ENCODE results near the gene ZNF45. TPM values are rescaled to one million over a fixed set of nuclear protein-coding genes. Genes with fewer than 3 reads are reported as not detected.

Gene ZNF45
- total RNA-seq: 10 to 100 TPM; 12.9 to 24.5 (median 16.2) TPM
- polyA plus RNA-seq: 1 to 10 TPM; 3.9 to 6.1 (median 5.4) TPM
- long read RNA-seq, donor 1, partial matches to known transcripts: 6 of 6 reads
- long read RNA-seq, donor 1, other reads (novel, unspliced or antisense): 0 of 6 reads
- long read RNA-seq, donor 2, partial matches to known transcripts: 5 of 5 reads
- long read RNA-seq, donor 2, other reads (novel, unspliced or antisense): 0 of 5 reads

DNA sequence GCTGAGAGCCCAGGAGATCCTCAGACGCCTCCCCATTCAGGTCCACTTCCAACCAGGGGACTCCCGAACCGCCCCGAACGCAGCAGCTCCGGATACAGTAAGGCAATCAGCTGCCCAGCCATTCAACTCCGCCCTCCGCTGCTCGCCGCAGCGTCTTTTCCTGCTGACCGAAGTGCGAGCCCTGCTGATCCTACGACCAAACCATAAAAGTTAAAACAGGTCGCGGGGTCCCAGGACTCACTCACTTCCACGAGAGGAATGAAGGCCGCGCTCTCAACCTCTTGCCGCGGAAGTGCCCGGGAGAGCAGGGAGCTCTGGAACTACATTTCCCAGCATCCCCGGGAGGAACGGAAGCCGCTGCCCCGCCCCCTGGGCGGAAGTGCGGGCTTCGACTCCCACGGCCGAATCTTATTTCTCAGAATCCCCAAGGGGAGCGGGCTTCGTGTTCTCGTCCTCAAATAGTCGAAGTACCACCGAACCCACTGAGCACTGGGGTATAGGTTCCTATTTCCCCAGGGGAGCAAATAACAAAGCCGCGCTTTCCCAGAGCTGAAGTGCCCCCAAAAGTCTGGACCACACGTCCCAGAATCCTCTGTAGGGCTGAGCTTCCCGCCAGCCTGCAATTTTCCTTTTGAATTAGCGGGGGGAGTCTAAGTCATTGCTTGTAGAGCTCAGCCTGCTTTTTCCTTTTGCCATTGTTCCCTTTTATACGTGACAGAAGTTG is at the start of gene ZNF45:
Gene ZNF45 (minus strand): TSS at position 298 of the 724 bp plus-strand sequence. CDS start 13,097 bp downstream, outside the sequence.
- peak within 1 kb of the TSS; percentile 57 to 90 (median 86) for H3K27ac ChIP-seq
- no peaks in the 10 kb centered on the region for H3K27me3 ChIP-seq (replicated peaks in 1 of 7)
- TF ChIP-seq POLR2A (IDR thresholded peaks at IDR 0.05) (no peak), POLR2AphosphoS5 (IDR thresholded peaks at IDR 0.05) (peak; percentile 82 to 84 (median 83))
- peak; percentile 95 for DNase-seq
- peak within 1 kb of the TSS; percentile 55 to 74 (median 67) for H3K4me3 ChIP-seq
- peaks cover 6 to 35% (median 24%) of the 10 kb centered on the region in 6 donors for H3K4me1 ChIP-seq
- intact Hi-C loops (cut with DNase I; ENCODE audit: low total_unique reads): loop anchor here (10.0 kb wide), 1 partner anchor 50 kb away; the partner anchor contains the start of gene ZNF155
- H3K36me3 ChIP-seq: peaks cover 11 to 34% (median 27%) of the 10 kb centered on the region in 6 donors
- H3K9me3 ChIP-seq: peaks cover 0 to 17% (median 11%) of the 10 kb centered on the region in 8 donors
- 0 to 1% (median 0%) methylated on average over 25 to 42 of the region's 42 CpGs for WGBS, 5 donors

DNA sequence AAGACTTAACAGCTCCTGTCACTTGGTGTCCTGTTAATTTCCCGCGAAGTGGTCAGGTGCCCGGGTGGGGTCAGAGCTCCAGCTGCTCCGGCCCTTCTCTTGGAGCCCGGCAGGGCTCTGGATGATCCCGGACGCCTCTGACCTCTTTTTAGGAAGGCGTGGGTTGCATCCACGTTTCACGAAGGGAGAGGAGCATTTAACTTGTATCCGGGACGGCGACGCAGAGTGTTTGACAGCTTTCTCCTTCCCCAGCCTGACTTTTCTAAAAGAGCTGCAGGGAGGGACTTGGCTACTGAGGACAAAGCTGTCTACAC is 49.6 kb upstream of the ZNF45 start:
- Histone ChIP-seq H3K27ac (peak overlapping the region in 7 of 8 donors; percentile 56 to 88 (median 86)), H3K4me3 (peak overlapping the region; percentile 57 to 87 (median 68)), H3K9me3 (peaks cover 0 to 47% (median 22%) of the 10 kb centered on the region in 8 donors), H3K27me3 (replicated peaks in 1 of 7) (no peaks in the 10 kb centered on the region), H3K36me3 (peaks cover 0 to 30% (median 15%) of the 10 kb centered on the region in 6 donors), H3K4me1 (peaks cover 6 to 26% (median 21%) of the 10 kb centered on the region in 6 donors)
- 3 to 12% (median 4%) methylated on average over 14 of the region's 14 CpGs for WGBS, 5 donors
- peak; percentile 72 for DNase-seq
- intact Hi-C loops (cut with DNase I; ENCODE audit: low total_unique reads): loop anchor here (10.0 kb wide), 1 partner anchor 50 kb away; the partner anchor contains the start of gene ZNF45
- TF ChIP-seq POLR2AphosphoS5 (IDR thresholded peaks at IDR 0.05): no peak
- TF ChIP-seq, protein P1, sequence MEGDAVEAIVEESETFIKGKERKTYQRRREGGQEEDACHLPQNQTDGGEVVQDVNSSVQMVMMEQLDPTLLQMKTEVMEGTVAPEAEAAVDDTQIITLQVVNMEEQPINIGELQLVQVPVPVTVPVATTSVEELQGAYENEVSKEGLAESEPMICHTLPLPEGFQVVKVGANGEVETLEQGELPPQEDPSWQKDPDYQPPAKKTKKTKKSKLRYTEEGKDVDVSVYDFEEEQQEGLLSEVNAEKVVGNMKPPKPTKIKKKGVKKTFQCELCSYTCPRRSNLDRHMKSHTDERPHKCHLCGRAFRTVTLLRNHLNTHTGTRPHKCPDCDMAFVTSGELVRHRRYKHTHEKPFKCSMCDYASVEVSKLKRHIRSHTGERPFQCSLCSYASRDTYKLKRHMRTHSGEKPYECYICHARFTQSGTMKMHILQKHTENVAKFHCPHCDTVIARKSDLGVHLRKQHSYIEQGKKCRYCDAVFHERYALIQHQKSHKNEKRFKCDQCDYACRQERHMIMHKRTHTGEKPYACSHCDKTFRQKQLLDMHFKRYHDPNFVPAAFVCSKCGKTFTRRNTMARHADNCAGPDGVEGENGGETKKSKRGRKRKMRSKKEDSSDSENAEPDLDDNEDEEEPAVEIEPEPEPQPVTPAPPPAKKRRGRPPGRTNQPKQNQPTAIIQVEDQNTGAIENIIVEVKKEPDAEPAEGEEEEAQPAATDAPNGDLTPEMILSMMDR (IDR thresholded peaks at IDR 0.05 in 8 of 11, conservative IDR thresholded peaks at IDR 0.05 in 3 of 11): no peak
- TF ChIP-seq POLR2A (IDR thresholded peaks at IDR 0.05): no peak

DNA sequence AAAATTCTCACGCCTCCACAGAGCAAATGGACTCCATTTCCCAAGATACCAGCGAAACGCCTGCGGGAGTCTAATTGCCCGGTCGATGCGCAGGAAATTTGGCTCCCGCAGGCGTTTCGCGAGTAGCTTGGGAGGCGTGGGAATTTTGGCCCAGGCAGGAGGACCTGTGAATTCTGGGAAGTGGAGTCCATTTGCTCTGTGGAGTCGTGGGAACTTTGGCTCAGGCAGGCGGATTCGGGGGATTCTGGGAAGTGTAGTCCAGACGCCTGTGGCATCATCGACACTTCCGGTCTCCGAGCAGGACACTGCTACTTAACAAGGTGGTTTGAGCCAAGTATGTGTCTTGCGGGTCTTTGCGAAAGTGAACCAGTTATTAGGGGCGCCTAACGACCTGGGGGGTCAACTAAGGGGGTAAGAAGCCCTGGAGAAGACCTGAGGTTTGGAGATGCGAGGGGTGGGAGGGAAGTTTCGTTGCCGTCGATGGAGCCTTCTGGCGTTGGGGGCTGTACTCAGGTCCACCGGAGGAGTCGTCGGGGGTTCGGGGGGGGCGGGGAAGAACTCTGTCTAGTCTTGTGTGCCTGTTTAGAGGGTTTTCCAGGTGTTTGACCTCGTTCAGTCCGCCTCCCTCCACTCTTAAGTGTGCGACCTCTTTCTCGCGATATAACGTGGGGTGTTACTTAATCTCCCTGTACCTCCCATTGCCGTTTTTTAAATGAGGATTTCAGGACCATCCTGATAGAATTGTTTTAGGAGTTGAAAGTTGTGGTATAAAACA is 49.0 kb upstream of the ZNF45 start, which contains the start of gene ZNF155:
Gene ZNF155 (plus strand): TSS at position 277 of the 775 bp plus-strand sequence. CDS start 4,356 bp downstream, outside the sequence.
- H3K27ac ChIP-seq: peak within 1 kb of the TSS in 7 of 8 donors; percentile 56 to 88 (median 86)
- DNase-seq: peak; percentile 91
- peak; percentile 40 to 86 (median 76) for TF ChIP-seq POLR2AphosphoS5 (IDR thresholded peaks at IDR 0.05)
- TF ChIP-seq, protein P1 (IDR thresholded peaks at IDR 0.05 in 8 of 11, conservative IDR thresholded peaks at IDR 0.05 in 3 of 11): no peak
- no peaks in the 10 kb centered on the region for H3K27me3 ChIP-seq (replicated peaks in 1 of 7)
- H3K4me3 ChIP-seq: peak within 1 kb of the TSS; percentile 57 to 87 (median 68)
- intact Hi-C loops (cut with DNase I; ENCODE audit: low total_unique reads): loop anchor here (10.0 kb wide), 1 partner anchor 49 kb away; the partner anchor contains the start of gene ZNF45
- 1% methylated on average over 39 to 40 of the region's 40 CpGs for WGBS, 5 donors
- H3K4me1 ChIP-seq: peaks cover 6 to 26% (median 21%) of the 10 kb centered on the region in 6 donors
- H3K36me3 ChIP-seq: peaks cover 0 to 24% (median 10%) of the 10 kb centered on the region in 6 donors
- H3K9me3 ChIP-seq: peaks cover 0 to 52% (median 28%) of the 10 kb centered on the region in 8 donors

DNA sequence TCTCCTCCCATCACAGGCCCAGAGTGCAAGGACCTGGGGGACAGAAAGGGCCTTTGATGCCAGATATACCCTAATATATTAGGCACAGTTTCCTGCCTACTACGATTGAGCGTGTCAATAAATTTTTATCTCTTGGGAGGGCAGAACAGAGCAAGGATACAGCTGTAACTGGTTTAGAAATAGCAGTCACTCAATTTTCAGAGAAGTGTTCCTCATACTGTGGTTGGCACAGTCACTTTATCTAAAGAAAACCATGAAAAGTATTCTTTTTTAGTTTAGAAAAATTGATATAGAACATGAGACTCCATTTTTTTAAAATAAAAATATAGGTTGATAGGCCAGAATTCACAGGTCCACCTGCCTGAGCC is 48.4 kb upstream of the ZNF45 start:
- peaks cover 0 to 58% (median 34%) of the 10 kb centered on the region in 8 donors for H3K9me3 ChIP-seq
- TF ChIP-seq POLR2A (IDR thresholded peaks at IDR 0.05) (no peak), POLR2AphosphoS5 (IDR thresholded peaks at IDR 0.05) (no peak)
- TF ChIP-seq, protein P1 (IDR thresholded peaks at IDR 0.05 in 8 of 11, conservative IDR thresholded peaks at IDR 0.05 in 3 of 11): no peak
- peak overlapping the region; percentile 57 to 87 (median 68) for H3K4me3 ChIP-seq
- peak overlapping the region in 7 of 8 donors; percentile 56 to 88 (median 86) for H3K27ac ChIP-seq
- intact Hi-C loops (cut with DNase I; ENCODE audit: low total_unique reads): loop anchor here (10.0 kb wide), 1 partner anchor 49 kb away; the partner anchor contains the start of gene ZNF45
- H3K36me3 ChIP-seq: peaks cover 0 to 19% (median 4%) of the 10 kb centered on the region in 6 donors
- peaks cover 6 to 26% (median 21%) of the 10 kb centered on the region in 6 donors for H3K4me1 ChIP-seq
- WGBS, 5 donors: 18 to 82% (median 59%) methylated on average over 2 of the region's 2 CpGs
- DNase-seq: no peak
- no peaks in the 10 kb centered on the region for H3K27me3 ChIP-seq (replicated peaks in 1 of 7)

All from spleen (tissue), 13 donors.